ENCODE results near the gene HSD3B7.
A peak's percentile ranks its signal among the peaks of the same experiment; 100 is the strongest.
"Not testable (repeated sequence)": the region's sequence is repeated elsewhere in the genome, so short reads cannot be mapped to it uniquely, and the experiment has no call there.

The HSD3B7 gene

GRCh38 chr16:30984669-30985400 lies at the start of gene HSD3B7:
Gene HSD3B7, plus strand, starts transcription at chr16:30985207. Its CDS starts 452 bp downstream, at chr16:30985659.
- peak; percentile 51 for DNase-seq

GRCh38 chr16:30937692-30938091 lies 47.3 kb upstream of the HSD3B7 start:
- no peak for DNase-seq

GRCh38 chr16:30939571-30939970 lies 45.4 kb upstream of the HSD3B7 start:
- DNase-seq: not testable (repeated sequence)

GRCh38 chr16:30941600-30942425 lies 43.2 kb upstream of the HSD3B7 start:
- peak; percentile 25 for DNase-seq

GRCh38 chr16:30942426-30942806 lies 42.6 kb upstream of the HSD3B7 start:
- no peak for DNase-seq

- no peak for DNase-seq
These were observed 40.7 kb upstream of the HSD3B7 start for GRCh38 chr16:30944352-30944751.

- DNase-seq: no peak
These were observed 38.1 kb upstream of the HSD3B7 start for GRCh38 chr16:30946671-30947540.

- no peak for DNase-seq
These were observed 37.5 kb upstream of the HSD3B7 start for GRCh38 chr16:30947541-30947858.

- peak; percentile 98 for DNase-seq
These were observed 36.9 kb upstream of the HSD3B7 start for GRCh38 chr16:30947859-30948666.

GRCh38 chr16:30948667-30949649 lies 36.0 kb upstream of the HSD3B7 start, which contains the start of gene ORAI3:
Gene ORAI3, plus strand, starts transcription at chr16:30949068. Its CDS starts 222 bp downstream, at chr16:30949290.
- DNase-seq: no peak

GRCh38 chr16:30949650-30950515 lies 35.1 kb upstream of the HSD3B7 start:
- DNase-seq: peak; percentile 28

- DNase-seq: no peak
These were observed 34.4 kb upstream of the HSD3B7 start for GRCh38 chr16:30950516-30951065.

- DNase-seq: no peak
These were observed 33.8 kb upstream of the HSD3B7 start for GRCh38 chr16:30951193-30951592.

GRCh38 chr16:30951750-30952149 lies 33.3 kb upstream of the HSD3B7 start:
- no peak for DNase-seq

GRCh38 chr16:30953111-30953510 lies 31.9 kb upstream of the HSD3B7 start:
- DNase-seq: no peak

GRCh38 chr16:30953511-30954124 lies 31.4 kb upstream of the HSD3B7 start:
- DNase-seq: no peak

- no peak for DNase-seq
These were observed 30.0 kb upstream of the HSD3B7 start for GRCh38 chr16:30954993-30955392.

GRCh38 chr16:30956601-30957455 lies 28.2 kb upstream of the HSD3B7 start:
- peak; percentile 52 for DNase-seq
